Measurements from ENCODE around the gene RNASET2.
A peak's percentile ranks its signal among the peaks of the same experiment; 100 is the strongest.
"Not testable (repeated sequence)": the region's sequence is repeated elsewhere in the genome, so short reads cannot be mapped to it uniquely, and the experiment has no call there.

Gene RNASET2

DNA sequence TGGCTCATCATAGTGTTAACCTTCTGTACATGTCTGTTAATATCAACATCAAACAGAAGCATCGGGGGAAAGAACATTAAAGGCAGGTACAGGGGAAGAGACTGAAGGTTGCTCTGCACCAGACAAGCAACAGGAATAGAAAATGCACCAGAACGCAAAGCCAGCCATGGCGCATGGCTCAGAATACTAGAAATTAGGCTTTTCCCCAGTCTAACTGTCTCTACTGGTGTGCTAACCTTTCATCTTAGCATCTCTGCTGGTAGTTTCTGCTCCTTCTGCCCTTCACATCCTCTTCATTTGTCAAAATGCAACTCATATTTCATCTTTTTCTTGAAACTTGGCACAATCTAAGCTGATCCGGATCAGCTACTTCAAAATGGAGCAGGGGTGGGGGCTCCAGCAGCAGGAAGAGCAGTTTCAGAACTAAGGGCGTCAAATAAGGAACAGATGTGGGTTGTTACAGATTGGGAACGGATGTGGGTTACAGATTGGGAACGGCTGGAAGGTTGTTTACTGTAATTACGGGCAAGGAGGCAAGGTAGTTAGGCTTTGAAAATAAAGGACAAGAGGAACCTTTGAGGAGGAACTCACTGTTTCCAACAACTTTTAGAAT lies 13.1 kb upstream of the RNASET2 start:
- DNase-seq, result no peak

DNA sequence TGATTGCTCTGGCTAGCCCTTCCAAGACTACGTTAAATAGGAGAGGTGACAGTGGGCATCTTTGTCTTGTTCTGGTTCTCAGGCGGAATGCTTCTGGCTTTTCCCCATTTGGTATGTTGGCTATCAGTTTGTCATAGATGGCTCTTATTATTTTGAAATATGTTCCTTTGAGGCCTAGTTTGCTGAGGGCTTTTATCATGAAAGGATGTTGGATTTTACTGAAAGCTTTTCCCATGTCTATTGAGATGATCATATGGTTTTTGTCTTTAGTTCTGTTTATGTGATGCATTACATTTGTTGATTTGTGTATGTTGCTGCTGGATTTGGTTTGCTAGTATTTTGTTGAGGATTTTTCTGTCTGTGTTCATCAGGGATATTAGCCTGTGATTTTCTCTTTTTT lies 9.9 kb upstream of the RNASET2 start:
- no peak for DNase-seq

DNA sequence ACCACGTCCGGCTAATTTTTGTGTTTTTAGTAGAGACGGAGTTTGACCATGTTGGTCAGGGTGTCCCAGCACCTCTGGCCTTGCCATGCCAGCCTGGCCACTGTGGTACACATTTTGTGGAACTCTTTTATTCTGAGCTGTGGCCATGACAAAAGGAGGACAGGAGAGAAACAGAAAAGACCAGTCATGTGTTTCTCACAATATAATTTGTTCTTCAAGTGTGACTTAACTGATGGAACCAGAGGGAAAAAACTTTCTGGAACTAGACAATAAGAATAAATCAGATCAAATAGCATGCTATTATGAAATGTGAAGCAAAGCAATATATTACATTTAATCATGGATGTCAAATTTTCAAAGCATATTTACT lies 4.2 kb upstream of the RNASET2 start:
- no peak for DNase-seq

DNA sequence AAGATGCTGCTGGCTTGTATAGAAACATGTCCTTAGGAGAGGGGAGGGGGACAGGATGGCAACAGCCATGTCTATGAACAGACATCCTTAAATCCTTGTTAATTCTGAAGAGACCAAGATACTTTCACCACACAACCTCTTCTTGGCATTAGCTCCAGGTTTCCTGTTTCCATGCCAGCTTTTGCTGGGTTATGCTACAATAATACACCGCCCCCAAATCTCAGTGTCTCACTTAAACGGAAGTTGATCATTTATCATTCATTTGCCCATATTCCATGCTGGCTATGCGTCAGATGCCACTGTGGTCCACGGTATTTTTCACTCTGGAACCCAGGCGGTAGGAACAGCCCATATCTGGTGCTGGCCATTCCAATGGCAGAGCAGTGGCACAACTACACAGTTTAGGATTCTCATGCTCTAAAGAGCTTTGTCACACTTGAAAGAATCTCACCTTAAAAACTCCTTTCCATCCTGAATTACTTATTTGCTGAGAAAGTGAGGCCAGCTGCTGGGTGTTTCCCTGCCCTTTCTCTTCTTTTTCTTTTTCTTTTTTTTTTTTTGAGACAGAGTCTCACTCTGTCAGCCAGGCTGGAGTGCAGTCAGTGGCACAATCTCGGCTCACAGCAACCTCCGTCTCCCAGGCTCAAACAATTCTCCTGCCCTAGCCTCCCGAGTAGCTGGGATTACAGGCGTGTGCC lies 3.7 kb upstream of the RNASET2 start:
- DNase-seq, result no peak

DNA sequence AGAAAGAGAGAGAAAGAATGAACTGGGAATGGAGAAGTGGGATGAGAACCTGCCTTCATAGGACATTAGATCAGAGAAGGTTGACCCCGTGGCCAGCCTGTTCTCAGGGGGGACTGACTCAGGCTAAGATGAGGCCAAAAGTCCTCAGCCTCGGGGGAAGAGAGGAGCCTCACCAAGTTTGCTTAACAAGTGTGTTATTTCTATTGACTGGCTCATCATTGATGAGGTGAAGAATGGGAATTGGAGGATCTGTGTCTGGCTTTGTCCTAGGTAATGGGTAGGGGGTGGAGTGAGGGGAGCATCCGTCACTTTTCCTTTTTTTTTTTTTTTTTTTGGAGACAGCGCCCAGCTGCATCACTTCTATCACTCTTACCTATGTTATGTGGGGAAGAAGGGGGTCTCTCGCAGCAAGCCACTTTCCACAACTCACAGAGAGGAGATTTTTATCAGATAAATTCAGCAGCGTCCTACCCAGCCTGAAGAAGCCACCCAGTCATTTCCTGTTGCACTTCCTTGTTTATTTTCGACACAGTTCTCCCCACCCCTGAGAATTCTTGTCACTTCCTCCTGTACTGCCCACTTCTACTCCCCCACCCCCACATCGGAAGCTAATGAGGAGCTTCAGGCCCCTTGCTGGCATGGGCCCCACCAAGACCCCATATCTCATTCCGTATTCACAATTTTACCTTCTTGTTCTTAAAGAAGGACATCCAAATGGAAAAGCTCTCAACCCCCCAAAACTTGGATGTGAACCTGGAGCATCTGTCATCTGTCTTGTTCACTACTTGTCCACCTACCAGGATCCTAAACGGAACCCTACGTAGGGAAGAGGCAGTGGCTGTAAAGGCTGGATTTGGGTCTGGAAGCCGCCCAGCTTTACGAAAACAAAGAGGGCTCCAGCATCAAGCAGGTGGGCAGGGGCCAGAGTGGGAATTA lies 2.8 kb upstream of the RNASET2 start:
- DNase-seq, result no peak

DNA sequence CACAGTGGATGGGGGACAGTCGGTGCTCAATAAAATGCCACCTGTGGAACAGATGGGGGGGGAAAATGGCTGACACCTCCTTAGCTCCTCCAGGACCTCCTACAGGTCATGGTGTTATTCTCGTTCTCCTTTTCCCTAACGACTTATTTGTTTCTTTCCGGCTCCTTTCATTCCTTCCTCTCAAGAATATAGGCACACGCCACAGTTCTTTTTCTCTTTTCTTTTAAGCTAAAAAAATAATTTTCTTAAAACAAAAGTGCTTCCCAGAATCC lies 1.4 kb upstream of the RNASET2 start:
- no peak for DNase-seq

DNA sequence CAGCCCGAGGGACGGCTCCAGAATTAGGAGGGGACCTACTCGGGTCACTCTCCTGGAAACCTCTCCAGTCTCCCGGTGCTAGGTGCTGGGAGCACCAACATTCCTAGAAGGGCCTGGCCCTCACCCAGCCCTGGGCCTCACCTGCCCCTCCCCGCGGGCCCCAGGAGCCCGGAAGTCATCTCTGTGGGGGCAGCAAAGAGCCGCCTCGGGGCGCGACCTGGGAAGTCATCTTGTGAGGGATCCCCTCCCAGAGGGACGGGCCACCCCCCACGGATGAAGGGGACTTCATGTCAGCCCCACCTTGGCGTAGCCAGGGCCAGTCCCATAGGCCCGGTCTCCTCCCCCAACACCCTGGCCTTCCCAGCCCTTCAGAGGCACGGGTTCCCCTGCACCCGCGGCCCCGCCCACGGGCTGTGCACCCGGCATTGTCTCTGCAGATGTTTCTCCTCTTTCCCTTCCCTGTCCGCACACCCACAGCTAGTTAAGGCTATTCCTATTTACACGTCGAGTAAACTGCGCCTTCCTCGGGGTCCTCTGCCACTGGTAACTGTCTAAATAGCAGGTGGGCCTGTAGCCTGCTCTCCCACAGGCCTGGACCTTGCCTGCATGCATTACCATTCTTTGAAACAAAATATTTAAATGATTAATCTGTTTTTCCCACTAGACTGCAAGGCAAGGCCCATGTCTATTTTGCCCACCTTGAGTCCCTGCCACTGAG lies 896 bp upstream of the RNASET2 start:
- DNase-seq, result no peak

DNA sequence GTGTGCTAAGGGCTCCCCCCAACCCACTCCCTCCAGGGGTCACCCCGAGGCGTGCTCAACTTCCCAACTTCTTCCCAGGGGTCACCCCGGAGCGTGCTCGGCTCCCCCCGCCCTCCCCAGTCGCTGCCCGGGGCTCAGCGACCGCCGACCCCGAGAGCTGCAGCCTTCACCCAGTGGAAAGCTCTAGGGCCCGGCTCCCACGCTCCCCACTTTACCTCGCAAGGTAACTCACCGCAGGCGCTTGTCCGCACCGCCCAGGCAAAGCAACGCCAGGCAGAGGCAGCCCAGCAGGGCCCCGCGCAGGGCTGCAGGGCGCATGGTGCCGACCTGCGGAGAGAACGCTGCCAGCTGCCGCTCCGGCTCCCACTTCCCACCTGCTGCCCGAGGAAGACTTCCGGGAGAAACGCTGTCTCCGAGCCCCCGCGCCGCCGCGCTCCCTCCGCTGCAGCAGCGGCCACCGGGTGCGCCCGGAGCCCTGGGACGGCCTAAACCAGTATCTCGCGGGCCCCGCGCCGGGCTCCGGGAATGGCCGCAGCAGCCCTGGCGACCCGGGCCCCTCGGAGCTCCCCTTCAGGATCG lies 396 bp downstream of the RNASET2 start:
- no peak for DNase-seq

DNA sequence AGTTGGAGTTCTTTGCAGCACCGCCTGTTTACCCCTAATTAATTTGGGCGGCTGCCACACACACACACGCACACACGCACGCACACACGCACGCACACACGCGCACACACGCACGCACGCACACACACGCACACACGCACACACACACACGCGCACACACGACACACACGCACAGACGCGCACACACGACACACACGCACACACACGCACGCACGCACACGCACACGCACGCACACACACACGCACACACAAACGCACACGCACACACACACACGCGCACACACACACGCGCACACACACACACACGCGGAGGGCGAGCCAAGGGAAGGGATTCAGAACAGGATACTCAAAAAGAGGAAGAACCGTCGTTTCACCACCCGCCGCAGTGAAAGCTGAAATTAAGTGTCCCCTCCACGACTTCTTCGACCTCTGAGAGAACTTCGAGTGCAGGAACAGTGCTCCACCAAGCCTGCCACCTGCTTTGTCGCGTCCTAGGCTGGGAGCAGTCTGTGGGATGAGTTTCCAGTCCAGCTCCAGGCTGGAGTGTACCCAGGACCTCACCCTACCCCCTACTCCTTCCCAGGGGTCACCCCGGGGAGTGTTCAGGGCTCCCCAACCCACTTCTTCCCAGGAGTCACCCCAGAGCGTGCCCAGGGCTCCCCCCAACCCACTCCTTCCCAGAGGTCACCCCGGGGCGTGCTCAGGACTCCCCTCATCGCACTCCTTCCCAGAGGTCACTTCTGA lies 1.1 kb downstream of the RNASET2 start:
- no peak for DNase-seq

DNA sequence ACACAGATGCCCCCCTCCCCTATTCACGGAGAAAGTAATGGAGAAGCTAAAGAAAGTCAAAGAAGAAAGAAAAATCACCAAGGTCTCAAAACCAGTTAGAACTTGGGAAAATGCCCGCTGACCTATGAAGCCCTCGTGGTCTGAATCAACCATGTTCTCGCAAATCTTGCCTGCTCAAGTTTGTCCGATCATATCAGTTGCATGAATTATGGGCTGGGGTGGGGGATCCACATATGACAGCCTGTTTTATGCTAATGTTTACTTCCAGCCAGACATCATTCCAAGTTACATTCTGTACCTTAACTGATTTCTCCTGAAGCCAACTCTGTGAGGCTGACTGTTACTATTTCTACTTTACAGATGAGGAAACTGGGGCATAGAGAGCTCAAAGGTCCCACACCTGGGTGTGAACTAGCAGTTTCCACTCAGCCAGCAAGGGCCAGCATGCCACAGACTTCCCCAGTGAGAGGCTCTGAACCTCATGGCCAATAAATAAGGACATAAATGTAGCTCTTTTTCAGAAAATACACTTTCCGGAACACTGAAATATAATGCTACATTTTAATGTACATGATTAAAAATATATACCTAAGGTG lies 2.1 kb downstream of the RNASET2 start:
- DNase-seq, result no peak

DNA sequence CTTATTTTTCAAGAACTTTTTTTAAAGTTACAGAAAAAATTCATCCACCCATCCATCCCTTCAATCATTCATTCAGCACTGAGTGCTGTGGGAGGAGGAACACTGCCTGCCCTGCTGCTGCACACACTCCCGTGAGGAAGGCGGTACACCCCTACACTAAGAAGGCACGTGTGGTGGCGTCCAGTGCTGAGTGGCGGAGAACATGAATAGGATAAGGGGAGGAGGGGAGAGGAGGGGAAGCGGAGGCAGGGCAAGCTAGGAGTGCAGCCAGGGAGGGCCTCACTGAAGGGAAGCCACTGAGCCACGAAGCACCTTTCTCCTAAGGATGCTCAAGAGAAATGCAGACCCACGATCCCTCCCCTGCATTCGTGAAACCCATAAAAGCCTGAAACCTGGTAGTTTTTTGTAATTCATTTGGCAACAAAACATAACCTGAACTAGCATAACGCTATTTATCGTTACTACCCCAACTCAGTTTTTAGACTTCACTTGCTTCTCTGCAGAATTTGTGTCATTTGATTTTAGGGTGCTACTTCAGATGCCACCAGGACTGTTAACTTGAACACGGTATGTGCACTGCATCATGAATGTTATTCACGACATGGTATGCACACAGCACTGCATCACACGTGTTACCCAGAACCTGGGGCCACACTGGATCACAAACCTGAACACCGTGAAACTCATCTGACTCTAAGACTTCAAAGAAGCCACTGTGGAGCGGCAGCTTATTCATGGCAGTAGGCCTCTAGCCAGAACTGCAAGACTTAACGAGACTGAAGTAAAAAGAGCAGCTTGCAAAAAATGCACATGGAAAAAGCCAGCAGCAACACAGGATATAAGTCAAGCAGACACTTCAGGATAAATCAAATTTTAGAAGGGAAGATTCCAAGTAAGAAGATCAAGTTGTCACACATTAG lies 3.5 kb downstream of the RNASET2 start:
- DNase-seq, result no peak

DNA sequence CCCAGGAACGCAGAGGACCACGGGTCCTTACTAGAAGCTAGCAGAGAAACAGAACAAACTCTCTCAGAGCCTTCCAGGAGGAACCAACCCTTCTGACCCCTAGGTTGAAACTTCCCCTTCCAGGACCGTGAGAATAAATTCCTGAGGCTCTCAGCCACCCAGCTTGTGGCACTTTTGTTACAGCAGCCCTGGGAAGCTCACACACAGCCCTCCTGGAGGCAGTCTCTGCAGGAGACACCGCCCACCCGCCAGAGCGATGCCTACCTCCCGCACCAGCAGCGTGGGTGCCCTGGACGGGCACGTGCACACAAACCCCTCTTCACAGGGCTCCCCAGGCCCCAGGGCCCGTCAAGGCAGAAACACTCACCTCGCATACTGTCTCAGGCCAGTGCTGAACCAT lies 4.2 kb downstream of the RNASET2 start:
- peak in 1 of 2 donors; percentile 18 for DNase-seq

DNA sequence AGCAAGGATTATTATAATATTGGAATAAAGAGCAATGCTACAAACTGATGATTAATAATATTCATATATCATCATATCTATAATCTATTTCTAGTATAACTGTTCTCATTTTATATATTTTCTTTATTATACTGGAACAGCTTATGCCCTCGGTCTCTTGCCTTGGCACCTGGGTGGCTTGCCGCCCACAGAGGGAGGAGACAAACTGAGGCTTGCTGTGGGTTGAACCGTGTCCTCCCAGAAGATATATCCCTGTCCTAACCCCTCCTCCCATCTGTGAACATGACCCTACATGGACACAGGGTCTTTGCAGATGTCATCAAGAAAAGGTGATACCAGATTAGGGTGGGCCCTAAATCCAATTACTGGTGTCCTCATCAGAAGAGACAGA lies 4.7 kb downstream of the RNASET2 start:
- DNase-seq, result no peak

DNA sequence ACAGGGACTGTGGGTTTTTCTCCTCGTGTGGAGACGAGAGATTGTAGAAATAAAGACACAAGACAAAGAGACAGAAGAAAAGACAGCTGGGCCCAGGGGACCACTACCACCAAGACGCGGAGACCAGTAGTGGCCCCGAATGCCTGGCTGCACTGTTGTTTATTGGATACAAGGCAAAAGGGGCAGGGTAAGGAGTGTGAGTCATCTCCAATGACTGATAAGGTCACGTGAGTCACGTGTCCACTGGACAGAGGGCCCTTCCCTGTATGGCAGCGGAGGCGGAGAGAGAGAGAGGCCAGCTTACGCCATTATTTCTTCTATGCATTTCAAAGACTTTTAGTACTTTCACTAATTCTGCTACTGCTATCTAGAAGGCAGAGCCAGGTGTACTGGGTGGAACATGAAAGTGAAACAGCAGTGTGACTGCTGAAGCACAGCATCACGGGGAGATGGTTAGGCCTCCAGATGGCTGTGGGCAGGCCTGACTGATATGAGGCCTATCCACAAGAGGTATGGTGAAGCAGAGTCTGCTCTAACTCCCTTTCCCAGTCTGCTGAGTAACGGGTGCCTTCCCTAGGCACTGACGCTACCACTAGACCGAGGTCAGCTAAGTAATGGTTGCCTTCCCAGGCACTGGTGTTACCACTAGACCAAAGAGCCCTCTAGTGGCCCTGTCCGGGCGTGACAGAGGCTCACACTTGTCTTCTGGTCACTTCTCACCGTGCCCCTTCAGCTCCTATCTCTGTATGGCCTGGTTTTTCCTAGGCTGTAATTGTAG lies 5.3 kb downstream of the RNASET2 start:
- peak in 1 of 2 donors; percentile 24 for DNase-seq

DNA sequence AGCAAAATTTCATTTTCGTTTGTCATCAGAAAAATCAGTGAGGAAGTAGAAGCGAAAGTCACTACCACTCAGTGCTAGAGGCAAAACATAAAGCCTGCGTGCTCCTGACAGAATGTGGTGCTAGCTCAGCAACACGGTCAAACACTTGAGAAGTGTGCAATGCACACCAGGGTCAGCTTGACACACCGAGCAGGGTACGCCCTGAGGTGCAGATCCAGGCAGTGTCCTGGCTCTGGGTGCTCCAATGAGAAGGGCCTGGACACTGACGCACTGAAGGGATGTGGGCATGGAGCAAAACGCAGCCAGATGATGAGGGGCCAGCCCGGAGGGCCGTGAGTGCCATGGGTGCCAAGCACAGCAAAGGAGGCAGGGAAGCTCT lies 5.9 kb downstream of the RNASET2 start:
- no peak for DNase-seq

DNA sequence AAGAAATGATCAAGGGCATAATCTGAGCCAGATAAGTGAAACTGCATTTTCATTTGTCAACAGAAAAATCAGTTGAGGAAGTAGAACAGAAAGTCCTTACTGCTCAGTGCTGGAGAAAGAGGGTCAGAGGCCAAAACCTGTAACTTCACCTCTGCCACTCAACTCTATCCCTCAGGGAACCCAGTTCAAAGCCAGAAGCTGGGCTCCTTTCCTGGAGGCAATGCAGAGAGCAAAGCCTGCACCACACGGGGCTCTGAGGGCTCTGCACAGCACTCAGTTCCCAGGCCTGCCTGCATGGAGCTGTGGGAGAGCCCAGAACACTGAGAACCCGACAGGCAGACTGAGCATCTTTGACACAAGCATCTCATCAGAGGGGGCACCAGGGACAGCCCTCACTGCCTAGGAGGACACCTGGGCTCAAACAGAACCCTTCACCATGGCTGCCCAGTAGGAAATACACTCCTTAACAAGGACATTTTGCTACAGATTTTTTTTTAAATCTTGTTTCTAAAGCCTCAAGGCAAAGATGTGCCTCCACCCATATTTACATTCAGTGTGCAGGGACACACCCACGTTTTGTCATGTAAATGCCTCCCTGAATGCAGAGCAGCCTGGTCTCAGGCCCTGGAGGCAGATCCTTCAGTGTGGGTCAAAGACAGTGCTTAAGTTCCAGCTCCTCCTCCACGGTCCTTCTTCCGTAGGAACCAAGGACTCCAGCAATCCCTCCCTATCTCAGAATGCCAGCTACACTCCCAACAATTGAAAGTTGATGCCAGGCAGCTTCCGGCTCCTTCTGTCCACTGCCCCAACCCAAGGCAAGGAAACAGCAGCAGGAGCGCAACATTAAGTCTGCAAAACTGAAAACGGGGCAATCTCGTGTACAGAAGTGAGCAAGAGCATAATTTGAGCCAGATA lies 6.6 kb downstream of the RNASET2 start:
- no peak for DNase-seq

DNA sequence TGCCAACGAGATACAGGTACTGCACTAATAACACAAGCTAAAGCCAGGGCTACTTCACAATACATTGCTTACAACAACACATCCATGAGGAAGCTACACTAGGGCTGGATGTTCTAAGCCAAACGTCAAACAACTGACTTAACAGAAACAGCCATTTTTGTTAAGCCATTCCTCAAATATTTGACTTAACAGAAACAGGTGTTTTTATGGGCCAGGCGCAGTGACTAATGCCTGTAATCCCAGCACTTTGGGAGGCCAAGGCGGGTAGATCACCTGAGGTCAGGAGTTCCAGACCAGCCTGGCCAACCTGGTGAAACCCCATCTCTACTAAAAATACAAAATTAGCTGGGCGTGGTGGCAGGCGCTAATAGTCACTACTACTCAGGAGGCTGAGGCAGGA lies 7.6 kb downstream of the RNASET2 start:
- DNase-seq, result not testable (repeated sequence)

DNA sequence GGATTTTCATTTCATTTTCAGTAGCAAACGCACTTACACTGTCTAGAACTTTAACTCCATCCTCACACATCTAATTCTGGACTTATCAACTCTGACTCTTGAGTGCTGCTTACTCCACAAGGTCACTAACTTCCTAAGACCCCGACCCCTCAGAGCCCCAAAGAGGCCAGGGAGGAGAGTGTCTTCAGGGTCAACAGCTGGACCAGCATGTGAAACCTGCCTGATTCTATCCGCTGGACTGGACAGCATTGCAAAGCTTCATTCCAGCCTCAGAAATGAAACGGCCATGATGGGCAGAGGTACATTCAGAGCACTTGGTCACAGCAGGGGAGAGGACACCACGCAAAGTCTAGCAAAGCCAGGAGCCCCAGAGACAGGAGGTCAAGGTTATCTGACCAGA lies 9.1 kb downstream of the RNASET2 start:
- no peak for DNase-seq

DNA sequence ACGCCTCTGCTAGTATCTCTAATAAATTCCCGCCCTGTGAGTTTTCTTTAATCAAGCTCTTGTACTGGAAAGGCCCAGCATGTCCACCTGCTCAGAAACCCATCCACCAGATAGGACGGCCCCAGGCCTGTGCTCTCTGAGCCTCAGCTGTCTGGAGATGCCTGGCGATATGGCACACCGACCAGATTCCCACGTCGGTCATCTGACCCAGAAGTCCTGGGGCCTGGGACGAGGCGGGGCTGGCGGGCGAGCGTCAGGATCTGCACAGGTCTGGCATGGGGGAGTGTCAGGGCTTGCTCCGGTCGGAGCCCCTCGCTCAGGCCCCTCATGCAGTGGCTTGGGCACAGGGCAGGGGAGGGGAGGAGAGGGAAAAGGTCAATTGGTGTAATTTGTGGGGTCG lies 10.2 kb downstream of the RNASET2 start:
- no peak for DNase-seq

All from hippocampal formation (tissue), 2 donors.